HepG2 (cell line): ENCODE data around the gene CBL. TPM values are rescaled to one million over a fixed set of nuclear protein-coding genes. Genes with fewer than 3 reads are reported as not detected.

ENCODE experiments used
- ATAC-seq: fragments of 200-7000 bp; cut with Tn5 transposase; 3 replicates; pipeline ENCODE4 v1.9.1; 2020; ENCODE audit warnings: mild to moderate bottlenecking, moderate library complexity
- BruUV-seq: library from RNA; stranded (reverse); fragments of 400-500 nt; replicated peaks from 2 replicates; lab custom pipeline; 2021; lab: Mats Ljungman, UMichigan
- CTCF ChIA-PET: fragments of 300-600 bp; formaldehyde crosslinking; extraction: SDS; loops from one replicate; lab custom pipeline; 2021; ENCODE audit warnings: low total read pairs, inconsistent platforms, low intra/inter-chr PET ratio; lab: Yijun Ruan, JAX
- POLR2A ChIA-PET: fragments of 350-600 bp; sonication (Branson Sonifier 250); formaldehyde crosslinking; loops from one replicate; lab custom pipeline; 2020; ENCODE audit warnings: antibody characterized with exemption, inconsistent platforms; lab: Yijun Ruan, JAX
- DNase-seq: peaks from one replicate; pipeline ENCODE4 v3.0.0-alpha.2; 2015; ENCODE audit warnings: low spot score
- FAIRE-seq: peaks from 3 replicates; lab custom pipeline; 2011; peaks lifted over from hg19 to GRCh38; lab: Jason Lieb, UNC
- H2AFZ ChIP-seq: one replicate; pipeline ENCODE4 v1.6.1; 2011; ENCODE audit warnings: low read length, inconsistent platforms
- H3K27ac ChIP-seq: fragments of 300-600 bp; 3 replicates; pipeline ENCODE4 v1.8.0; 2011; ENCODE audit warnings: mixed run types, mild to moderate bottlenecking, mixed read lengths, low read length, inconsistent platforms; ENCODE audit not compliant: insufficient read depth; ENCODE audit errors: extremely low read length
- H3K27me3 ChIP-seq, 2 experiments: fragments of 200-600 bp in 1 of 2; 2 replicates in 1 of 2; 3 replicates in 1 of 2; pipeline versions ENCODE4 v1.6.0 to v1.8.0; 2011; ENCODE audit warnings: low read length in 2 of 2, mild to moderate bottlenecking in 2 of 2, moderate library complexity in 2 of 2, inconsistent platforms in 1 of 2; ENCODE audit not compliant: insufficient read depth in 2 of 2, control insufficient read depth in 1 of 2
- H3K36me3 ChIP-seq, 2 experiments: fragments of 200-600 bp in 1 of 2; replicated peaks in 1 of 2; 2 replicates in 1 of 2; 3 replicates in 1 of 2; pipeline versions ENCODE4 v1.5.1 to v1.8.0; 2011; ENCODE audit warnings: low read length in 2 of 2, inconsistent platforms in 1 of 2; ENCODE audit not compliant: insufficient read depth in 2 of 2, control insufficient read depth in 1 of 2
- H3K4me1 ChIP-seq: 2 replicates; pipeline ENCODE4 v1.5.1; 2012; ENCODE audit warnings: low read length, inconsistent platforms; ENCODE audit not compliant: insufficient read depth
- H3K4me2 ChIP-seq: 2 replicates; pipeline ENCODE4 v1.6.0; 2011; ENCODE audit warnings: low read depth, low read length, inconsistent platforms
- H3K4me3 ChIP-seq, 3 experiments: fragments of 200-600 bp in 1 of 3; sonication (generic), shearing (Covaris generic) in 1 of 3; replicated peaks in 1 of 3; 2 replicates each; pipeline ENCODE4 v1.5.1; 2011 to 2016; ENCODE audit warnings: low read length in 3 of 3, inconsistent platforms in 2 of 3, low read depth in 2 of 3, mild to moderate bottlenecking in 2 of 3, control low read depth in 1 of 3, mixed read lengths in 1 of 3; ENCODE audit not compliant: insufficient read depth in 1 of 3
- H3K79me2 ChIP-seq: one replicate; pipeline ENCODE4 v1.6.1; 2011; ENCODE audit warnings: low read length, inconsistent platforms; ENCODE audit not compliant: insufficient read depth
- H3K9ac ChIP-seq: 2 replicates; pipeline ENCODE4 v1.6.0; 2011; ENCODE audit warnings: mild to moderate bottlenecking, low read depth, low read length, inconsistent platforms; ENCODE audit not compliant: insufficient read depth
- H3K9me3 ChIP-seq: 2 replicates; pipeline ENCODE4 v1.5.1; 2012; ENCODE audit warnings: mild to moderate bottlenecking, low read length
- H4K20me1 ChIP-seq: 2 replicates; pipeline ENCODE4 v1.6.0; 2011; ENCODE audit warnings: inconsistent platforms, mild to moderate bottlenecking, low read length, moderate library complexity; ENCODE audit not compliant: insufficient read depth
- CCAR2 ChIP-seq: fragments of 200-400 bp; formaldehyde crosslinking; optimal IDR thresholded peaks from 2 replicates; pipeline ENCODE3; 2018; ENCODE audit warnings: low read depth, mild to moderate bottlenecking, low read length, moderate library complexity
- CREB3 ChIP-seq: sonication (generic); formaldehyde crosslinking; IDR thresholded peaks from 2 replicates; pipeline ENCODE4 v1.5.0; 2020; ENCODE audit warnings: missing genetic modification reagents
- GABPB1 ChIP-seq: IDR thresholded peaks from 2 replicates; pipeline ENCODE4 v1.6.1; 2016; ENCODE audit warnings: mild to moderate bottlenecking, missing genetic modification reagents, moderate library complexity, missing compliant biosample characterization
- GZF1 ChIP-seq: sonication (generic); formaldehyde crosslinking; IDR thresholded peaks from 2 replicates; pipeline ENCODE4 v1.5.1; 2020; ENCODE audit warnings: mild to moderate bottlenecking, missing genetic modification reagents
- HDAC2 ChIP-seq: sonication (generic); formaldehyde crosslinking; IDR thresholded peaks from 2 replicates; pipeline ENCODE4 v1.4.0; 2020; ENCODE audit warnings: missing genetic modification reagents
- ONECUT2 ChIP-seq: sonication (generic); formaldehyde crosslinking; IDR thresholded peaks from 2 replicates; pipeline ENCODE4 v1.4.0; 2020; ENCODE audit warnings: missing genetic modification reagents
- PHF20 ChIP-seq: sonication (generic); formaldehyde crosslinking; IDR thresholded peaks from 2 replicates; pipeline ENCODE4 v1.5.0; 2020; ENCODE audit warnings: mild to moderate bottlenecking, missing genetic modification reagents
- ZFAT ChIP-seq: sonication (generic); formaldehyde crosslinking; conservative IDR thresholded peaks from 2 replicates; pipeline ENCODE4 v1.8.1; 2023; ENCODE audit warnings: missing genetic modification reagents, inconsistent platforms
- ZNF24 ChIP-seq: fragments of 450-650 bp; IDR thresholded peaks from 2 replicates; pipeline ENCODE4 v1.6.1; 2017; ENCODE audit warnings: antibody characterized with exemption, mild to moderate bottlenecking
- ZNF589 ChIP-seq: sonication (generic); formaldehyde crosslinking; conservative IDR thresholded peaks from 2 replicates; pipeline ENCODE4 v1.8.0; 2022; ENCODE audit warnings: mild to moderate bottlenecking, moderate library complexity, missing genetic modification reagents
- WGBS: methylation state at CpG from one replicate; pipeline ENCODE4 v1.1.6; 2017; ENCODE audit warnings: low lambda C conversion rate; 5-methylcytosine and 5-hydroxymethylcytosine counted together
- in situ Hi-C: cut with HindIII; loops from 2 replicates; pipeline ENCODE4 v1.10.0; 2017; ENCODE audit warnings: low pct_unique_long_range_greater_than_20kb; ENCODE audit not compliant: extremely low pct_ligation_motif_present
- intact Hi-C: fragments of 100-400 bp; cut with micrococcal nuclease; formaldehyde crosslinking; loops from one replicate; pipeline ENCODE4 v1.10.0; 2022; ENCODE audit not compliant: unreplicated experiment
- polyA plus RNA-seq, 8 experiments: library from polyadenylated mRNA; depleted of rRNA in 3 of 8; stranded (reverse) in 7 of 8; unstranded in 1 of 8; fragments of >200 nt; fragmentation: Illumina TruSeq in 4 of 8; extraction: Trizol in 4 of 8; gene quantifications; 2 replicates each; pipeline versions ENCODE4 v1.2.1 to v1.2.3, GENCODE V29; 2011 to 2016; ENCODE audit warnings: low read depth in 4 of 8, missing spikeins in 1 of 8, mixed read lengths in 1 of 8; ENCODE audit not compliant: insufficient read depth in 1 of 8
- total RNA-seq, 5 experiments: library from RNA; depleted of rRNA; stranded (reverse); fragments of >200 nt; fragmentation: Illumina TruSeq; extraction: Trizol; gene quantifications; 2 replicates each; pipeline ENCODE4 v1.2.3, GENCODE V29; 2016; ENCODE audit warnings: low read depth in 1 of 5

Gene CBL
- total and polyA plus RNA-seq, 2 of the 13 experiments (the other 11 are each of a cell fraction or from before 2014, with no cell fraction given) = 6.6 to 7.4 TPM

DNA sequence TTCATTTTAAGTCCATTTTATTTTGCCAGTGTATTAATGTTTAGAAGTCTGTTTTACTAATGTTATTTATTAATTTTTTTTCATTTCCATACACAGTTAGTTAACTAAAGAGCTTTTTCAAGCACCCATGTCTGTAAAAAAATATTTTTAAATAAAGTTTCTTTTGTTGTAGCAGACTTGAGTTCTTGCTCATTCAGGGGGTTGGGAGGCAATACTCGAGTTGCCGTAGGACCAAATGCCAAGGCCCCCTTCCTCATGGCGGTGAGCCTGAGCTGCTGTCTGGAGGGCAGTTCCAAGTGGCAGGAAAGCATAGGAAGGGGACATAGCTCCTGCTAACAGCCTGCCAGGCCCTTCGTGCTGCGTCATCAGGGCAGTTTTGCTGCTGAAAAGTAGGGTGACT is 101.8 kb downstream of the CBL start:
- no peak for ATAC-seq
- Histone ChIP-seq H3K27ac (no peak overlapping the region), H3K9ac (no peak overlapping the region), H3K4me1 (peaks cover 22% of the 10 kb centered on the region), H3K4me2 (no peak overlapping the region), H4K20me1 (no peaks in the 10 kb centered on the region), H3K9me3 (no peaks in the 10 kb centered on the region), H3K79me2 (no peaks in the 10 kb centered on the region), H3K27me3 (no peaks in the 10 kb centered on the region), H2AFZ (no peak overlapping the region), H3K36me3 (peaks cover 3% of the 10 kb centered on the region in 2 experiments; a peak in 2 of 5 replicates), H3K4me3 (no peak overlapping the region)
- TF ChIP-seq ZFAT (CRISPR knock-in tag) (no peak), CCAR2 (no peak), ZNF589 (CRISPR knock-in tag) (no peak), HDAC2 (no peak), ZNF24 (no peak), PHF20 (no peak), GABPB1 (CRISPR knock-in tag) (no peak), CREB3 (CRISPR knock-in tag) (no peak), GZF1 (CRISPR knock-in tag) (no peak), ONECUT2 (no peak)
- no peak for DNase-seq
- ChIA-PET POLR2A (interaction anchor here (1.1 to 2.8 kb wide), 3 partner anchors 9 to 11 kb away, joined by 3 to 9 read pairs (median 6); partner anchors contain the start of gene MCAM), CTCF (no interaction called here)
- BruUV-seq = no TSS peak
- no peak for FAIRE-seq
- 91% methylated on average over 3 of the region's 5 CpGs for WGBS
- intact Hi-C loops = no loop called here
- in situ Hi-C loops = no loop called here
